Endothelial cell of umbilical vein (primary cell): ENCODE measurements around the gene SERPINA1. TPM values are rescaled to one million over a fixed set of nuclear protein-coding genes. Genes with fewer than 3 reads are reported as not detected.

Experiments
- BruUV-seq: library from RNA; stranded (reverse); fragments of 400-500 nt; replicated peaks from 2 replicates; lab custom pipeline; 2021; lab: Mats Ljungman, UMichigan
- CTCF ChIA-PET: fragments of 300-600, 350-600 bp; sonication (Branson Sonifier 250); formaldehyde crosslinking; loops from one replicate; lab custom pipeline; 2021; ENCODE audit warnings: antibody characterized with exemption, inconsistent platforms; lab: Charles Lee
- POLR2A ChIA-PET: fragments of 300-600, 350-600 bp; sonication (Branson Sonifier 250); formaldehyde crosslinking; loops from one replicate; lab custom pipeline; 2021; ENCODE audit warnings: antibody characterized with exemption, inconsistent platforms; lab: Charles Lee
- DNase-seq: peaks from one replicate; pipeline ENCODE4 v3.0.0-alpha.2; 2011; ENCODE audit warnings: low read depth, low spot score
- FAIRE-seq: peaks from 2 replicates; lab custom pipeline; 2011; peaks lifted over from hg19 to GRCh38; lab: Jason Lieb, UNC
- H2AFZ ChIP-seq: 2 replicates; pipeline ENCODE4 v1.6.0; 2012; ENCODE audit warnings: low read depth, low read length, control low read depth, inconsistent platforms
- H3K27ac ChIP-seq: 2 replicates; pipeline ENCODE4 v1.5.1; 2011; ENCODE audit warnings: low read depth, mild to moderate bottlenecking, control low read depth, low read length, moderate library complexity; ENCODE audit not compliant: insufficient read depth
- H3K27me3 ChIP-seq, 2 experiments: 2 replicates each; pipeline versions ENCODE4 v1.6.0 to v1.6.1; 2011; ENCODE audit warnings: low read length in 2 of 2, mixed read lengths in 1 of 2; ENCODE audit not compliant: control insufficient read depth in 2 of 2, insufficient read depth in 2 of 2
- H3K36me3 ChIP-seq, 2 experiments: 2 replicates in 1 of 2; 3 replicates in 1 of 2; pipeline ENCODE4 v1.5.1; 2011; ENCODE audit warnings: low read length in 2 of 2, mild to moderate bottlenecking in 1 of 2, moderate library complexity in 1 of 2; ENCODE audit not compliant: control insufficient read depth in 2 of 2, insufficient read depth in 2 of 2; ENCODE audit errors: extremely low read depth in 1 of 2
- H3K4me1 ChIP-seq: 3 replicates; pipeline ENCODE4 v1.5.1; 2011; ENCODE audit warnings: mild to moderate bottlenecking, low read length; ENCODE audit not compliant: control insufficient read depth, insufficient read depth; ENCODE audit errors: extremely low read depth
- H3K4me2 ChIP-seq: 2 replicates; pipeline ENCODE4 v1.6.1; 2011; ENCODE audit warnings: low read length, control low read depth, mixed read lengths; ENCODE audit not compliant: insufficient read depth
- H3K4me3 ChIP-seq, 3 experiments: fragments of 200-600 bp in 1 of 3; sonication (generic), shearing (Covaris generic) in 1 of 3; replicated peaks in 1 of 3; 2 replicates each; pipeline ENCODE4 v1.5.1; 2011 to 2016; ENCODE audit warnings: control low read depth in 3 of 3, low read length in 3 of 3, mild to moderate bottlenecking in 2 of 3, inconsistent platforms in 1 of 3, low read depth in 1 of 3, moderate library complexity in 1 of 3; ENCODE audit not compliant: insufficient read depth in 1 of 3
- H3K79me2 ChIP-seq: 2 replicates; pipeline ENCODE4 v1.6.0; 2012; ENCODE audit warnings: low read length, inconsistent platforms; ENCODE audit not compliant: control insufficient read depth, insufficient read depth
- H3K9ac ChIP-seq: replicated peaks from 2 replicates; pipeline ENCODE3; 2011; ENCODE audit warnings: low read length, control low read depth; ENCODE audit not compliant: insufficient read depth; ENCODE audit errors: extremely low read depth
- H3K9me1 ChIP-seq: replicated peaks from 3 replicates; pipeline ENCODE4 v1.6.0; 2011; ENCODE audit warnings: mild to moderate bottlenecking, low read length; ENCODE audit not compliant: control insufficient read depth, insufficient read depth; ENCODE audit errors: extremely low read depth
- H3K9me3 ChIP-seq: replicated peaks from 2 replicates; pipeline ENCODE4 v1.5.1; 2012; ENCODE audit warnings: low read length, inconsistent platforms; ENCODE audit not compliant: control insufficient read depth, insufficient read depth
- H4K20me1 ChIP-seq: replicated peaks from 2 replicates; pipeline ENCODE3; 2011; ENCODE audit warnings: mild to moderate bottlenecking, low read length; ENCODE audit not compliant: control insufficient read depth, insufficient read depth; ENCODE audit errors: extremely low read depth
- EZH2 ChIP-seq: IDR thresholded peaks from 2 replicates; pipeline ENCODE4 v1.6.1; 2012; ENCODE audit warnings: borderline replicate concordance, low read depth, mild to moderate bottlenecking, moderate library complexity, low read length, inconsistent platforms; ENCODE audit not compliant: severe bottlenecking
- FOS ChIP-seq: IDR thresholded peaks from 2 replicates; pipeline ENCODE4 v1.6.1; 2011; ENCODE audit warnings: mild to moderate bottlenecking, low read length, moderate library complexity, borderline replicate concordance; ENCODE audit not compliant: insufficient read depth
- GATA2 ChIP-seq: IDR thresholded peaks from 2 replicates; pipeline ENCODE4 v1.7.0; 2011; ENCODE audit warnings: low read depth, mild to moderate bottlenecking, moderate library complexity, mixed read lengths, low read length; ENCODE audit not compliant: insufficient read length, insufficient read depth
- JUN ChIP-seq: IDR thresholded peaks from 2 replicates; pipeline ENCODE4 v1.6.1; 2011; ENCODE audit warnings: borderline replicate concordance, low read depth; ENCODE audit not compliant: insufficient read length, insufficient read depth
- MAX ChIP-seq: IDR thresholded peaks from 2 replicates; pipeline ENCODE4 v1.6.1; 2011; ENCODE audit not compliant: insufficient read depth, insufficient read length
- MYC ChIP-seq: IDR thresholded peaks from one replicate; pipeline ENCODE4 v1.6.1; 2011; ENCODE audit warnings: mild to moderate bottlenecking, low read depth, low read length
- POLR2A ChIP-seq: IDR thresholded peaks from 2 replicates; pipeline ENCODE4 v1.6.1; 2012; ENCODE audit warnings: low read depth, mild to moderate bottlenecking, control low read depth, low read length
- dilution Hi-C: fragments of 300-500 bp; cut with MboI; formaldehyde crosslinking; loops from one replicate; pipeline ENCODE4 v1.15.0; 2019; ENCODE audit warnings: low sequenced_read_pairs; ENCODE audit not compliant: extremely low pct_ligation_motif_present
- intact Hi-C: fragments of 100-400 bp; cut with micrococcal nuclease; formaldehyde crosslinking; loops from one replicate; pipeline ENCODE4 v1.10.0; 2022
- polyA plus RNA-seq, 4 experiments: library from polyadenylated mRNA; depleted of rRNA in 3 of 4; stranded (reverse) in 3 of 4; unstranded in 1 of 4; fragments of >200 nt; gene quantifications; 2 replicates each; pipeline versions ENCODE4 v1.2.1 to v1.2.3, GENCODE V29; 2011 to 2012; ENCODE audit warnings: missing spikeins in 1 of 4
- total RNA-seq: library from RNA; stranded (reverse); gene quantifications from 2 replicates; pipeline ENCODE4 v1.2.3, GENCODE V29; 2021
- TF ChIP-seq, protein P1 (sequence below), 2 donors: IDR thresholded peaks; 1 replicate in 1 of 2; 2 replicates in 1 of 2; pipeline ENCODE4 v1.5.1; 2011; ENCODE audit warnings: low read length in 2 of 2, mild to moderate bottlenecking in 2 of 2, moderate library complexity in 2 of 2, control low read depth in 1 of 2, inconsistent platforms in 1 of 2, low read depth in 1 of 2; ENCODE audit not compliant: insufficient read depth in 1 of 2; ENCODE audit errors: extremely low read depth in 1 of 2

SERPINA1 gene
- total and polyA plus RNA-seq, 2 donors (not counting 3 experiments of a cell fraction or from before 2014, with no cell fraction given), result not detected

- POLR2A ChIA-PET, result no interaction called here
Observed at GRCh38 chr14:94406910-94407309, 18.5 kb upstream of the SERPINA1 start.

GRCh38 chr14:94405486-94405885, 17.1 kb upstream of the SERPINA1 start:
- Histone ChIP-seq H3K4me3 (no peak overlapping the region), H2AFZ (no peak overlapping the region), H3K27me3 (no peaks in the 10 kb centered on the region), H3K36me3 (no peaks in the 10 kb centered on the region), H3K79me2 (no peaks in the 10 kb centered on the region), H3K27ac (no peak overlapping the region), H3K9ac (no peak overlapping the region), H3K9me3 (no peaks in the 10 kb centered on the region), H3K9me1 (no peaks in the 10 kb centered on the region), H4K20me1 (no peaks in the 10 kb centered on the region), H3K4me1 (no peaks in the 10 kb centered on the region), H3K4me2 (no peak overlapping the region)
- ChIA-PET CTCF (no interaction called here), POLR2A (no interaction called here)
- dilution Hi-C loops (no loop called here), intact Hi-C loops (no loop called here)
- DNase-seq, result no peak
- BruUV-seq, result no TSS peak
- no peak for FAIRE-seq
- TF ChIP-seq JUN (no peak), POLR2A (no peak), MAX (no peak), GATA2 (no peak), EZH2 (no peak), MYC (no peak), FOS (no peak)
- TF ChIP-seq, protein P1, sequence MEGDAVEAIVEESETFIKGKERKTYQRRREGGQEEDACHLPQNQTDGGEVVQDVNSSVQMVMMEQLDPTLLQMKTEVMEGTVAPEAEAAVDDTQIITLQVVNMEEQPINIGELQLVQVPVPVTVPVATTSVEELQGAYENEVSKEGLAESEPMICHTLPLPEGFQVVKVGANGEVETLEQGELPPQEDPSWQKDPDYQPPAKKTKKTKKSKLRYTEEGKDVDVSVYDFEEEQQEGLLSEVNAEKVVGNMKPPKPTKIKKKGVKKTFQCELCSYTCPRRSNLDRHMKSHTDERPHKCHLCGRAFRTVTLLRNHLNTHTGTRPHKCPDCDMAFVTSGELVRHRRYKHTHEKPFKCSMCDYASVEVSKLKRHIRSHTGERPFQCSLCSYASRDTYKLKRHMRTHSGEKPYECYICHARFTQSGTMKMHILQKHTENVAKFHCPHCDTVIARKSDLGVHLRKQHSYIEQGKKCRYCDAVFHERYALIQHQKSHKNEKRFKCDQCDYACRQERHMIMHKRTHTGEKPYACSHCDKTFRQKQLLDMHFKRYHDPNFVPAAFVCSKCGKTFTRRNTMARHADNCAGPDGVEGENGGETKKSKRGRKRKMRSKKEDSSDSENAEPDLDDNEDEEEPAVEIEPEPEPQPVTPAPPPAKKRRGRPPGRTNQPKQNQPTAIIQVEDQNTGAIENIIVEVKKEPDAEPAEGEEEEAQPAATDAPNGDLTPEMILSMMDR (IDR thresholded peaks at IDR 0.05; ENCODE audit: extremely low read depth in 1 of 2, insufficient read depth in 1 of 2, low read depth in 1 of 2, low read length in 2 of 2), result no peak

More at GRCh38 chr14:94406910-94407309, 18.5 kb upstream of the SERPINA1 start:
- Histone ChIP-seq H2AFZ (no peak overlapping the region), H3K9ac (no peak overlapping the region), H3K4me3 (no peak overlapping the region), H3K4me2 (no peak overlapping the region), H3K36me3 (no peaks in the 10 kb centered on the region), H3K9me3 (no peaks in the 10 kb centered on the region), H3K27me3 (no peaks in the 10 kb centered on the region), H3K9me1 (no peaks in the 10 kb centered on the region), H3K4me1 (no peaks in the 10 kb centered on the region), H3K79me2 (no peaks in the 10 kb centered on the region), H3K27ac (no peak overlapping the region), H4K20me1 (no peaks in the 10 kb centered on the region)
- CTCF ChIA-PET, result no interaction called here
- FAIRE-seq (no peak), DNase-seq (no peak)
- TF ChIP-seq MYC (no peak), GATA2 (no peak), EZH2 (no peak), FOS (no peak), JUN (no peak)
- TF ChIP-seq, protein P1 (IDR thresholded peaks at IDR 0.05; ENCODE audit: extremely low read depth in 1 of 2, insufficient read depth in 1 of 2, low read depth in 1 of 2, low read length in 2 of 2), result no peak
- dilution Hi-C loops, result no loop called here
- intact Hi-C loops, result no loop called here
- BruUV-seq, result no TSS peak
